ENCODE results near the gene PDHB. TPM values are rescaled to one million over a fixed set of nuclear protein-coding genes. Genes with fewer than 3 reads are reported as not detected.
A peak's percentile ranks its signal among the peaks of the same experiment; 100 is the strongest.
"Not testable (repeated sequence)": the region's sequence is repeated elsewhere in the genome, so short reads cannot be mapped to it uniquely, and the experiment has no call there.

Gene PDHB
- total RNA-seq, 1 donor from 2014 or later: 67.3 TPM

DNA sequence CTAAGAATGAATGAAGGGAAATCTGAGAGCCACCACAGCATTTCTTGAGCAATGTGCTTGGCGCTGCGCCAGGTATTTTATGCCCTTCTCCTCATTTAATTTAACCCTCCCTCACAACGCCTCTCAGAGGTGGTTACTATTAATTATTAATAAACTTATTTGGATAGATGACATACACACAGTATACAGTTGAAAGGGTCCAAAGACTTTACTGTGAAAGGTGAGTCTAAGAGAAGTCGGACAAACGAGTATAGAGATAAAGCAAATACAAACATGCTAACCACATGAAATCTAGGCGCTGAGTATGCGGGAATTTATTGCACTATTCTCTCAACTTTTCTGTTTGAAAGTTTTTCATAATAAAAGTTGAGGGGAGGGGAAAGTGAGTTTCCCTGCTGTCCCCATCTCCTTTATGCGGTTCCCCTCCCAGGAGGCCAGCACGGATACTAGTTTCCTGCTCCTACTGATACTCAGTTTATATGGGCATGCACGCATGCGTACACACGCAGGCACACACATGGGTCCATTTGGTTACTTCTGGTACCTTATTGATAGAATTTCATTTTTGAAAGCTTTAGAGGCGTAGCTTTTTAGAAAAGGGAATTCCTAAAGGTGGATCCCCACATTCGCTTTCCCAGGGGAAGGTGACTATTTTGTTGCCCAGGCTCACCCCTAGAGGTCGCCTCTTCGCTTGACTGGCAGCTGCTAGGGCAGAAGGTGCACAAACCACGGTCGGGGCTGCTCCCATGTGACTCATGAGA is 29.7 kb upstream of the PDHB start:
- no peaks in the 10 kb centered on the region for H3K9me3 Mint-ChIP-seq
- POLR2A ChIA-PET: no interaction called here
- no peak overlapping the region for H3K27ac Mint-ChIP-seq
- H3K4me1 Mint-ChIP-seq: peaks cover 10% of the 10 kb centered on the region
- CTCF ChIA-PET: interaction anchor here (0.8 to 1.3 kb wide), 10 partner anchors 10 to 157 kb away, joined by 3 to 7 read pairs (median 4); partner anchors contain the start of genes ACOX2, HTD2 and RPP14
- TF ChIP-seq, protein P1, sequence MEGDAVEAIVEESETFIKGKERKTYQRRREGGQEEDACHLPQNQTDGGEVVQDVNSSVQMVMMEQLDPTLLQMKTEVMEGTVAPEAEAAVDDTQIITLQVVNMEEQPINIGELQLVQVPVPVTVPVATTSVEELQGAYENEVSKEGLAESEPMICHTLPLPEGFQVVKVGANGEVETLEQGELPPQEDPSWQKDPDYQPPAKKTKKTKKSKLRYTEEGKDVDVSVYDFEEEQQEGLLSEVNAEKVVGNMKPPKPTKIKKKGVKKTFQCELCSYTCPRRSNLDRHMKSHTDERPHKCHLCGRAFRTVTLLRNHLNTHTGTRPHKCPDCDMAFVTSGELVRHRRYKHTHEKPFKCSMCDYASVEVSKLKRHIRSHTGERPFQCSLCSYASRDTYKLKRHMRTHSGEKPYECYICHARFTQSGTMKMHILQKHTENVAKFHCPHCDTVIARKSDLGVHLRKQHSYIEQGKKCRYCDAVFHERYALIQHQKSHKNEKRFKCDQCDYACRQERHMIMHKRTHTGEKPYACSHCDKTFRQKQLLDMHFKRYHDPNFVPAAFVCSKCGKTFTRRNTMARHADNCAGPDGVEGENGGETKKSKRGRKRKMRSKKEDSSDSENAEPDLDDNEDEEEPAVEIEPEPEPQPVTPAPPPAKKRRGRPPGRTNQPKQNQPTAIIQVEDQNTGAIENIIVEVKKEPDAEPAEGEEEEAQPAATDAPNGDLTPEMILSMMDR (IDR thresholded peaks at IDR 0.05): peak; percentile 37
- DNase-seq: peak; percentile 41
- H3K27me3 Mint-ChIP-seq: no peaks in the 10 kb centered on the region
- peak; percentile 96 for ATAC-seq (ENCODE audit: low read depth)
- peak overlapping the region; percentile 47 for H3K4me3 Mint-ChIP-seq
- intact Hi-C loops (cut with micrococcal nuclease): loop anchor here (1.0 kb wide), 5 partner anchors 11 to 157 kb away; partner anchors contain the start of genes HTD2 and RPP14
- no peaks in the 10 kb centered on the region for H3K36me3 Mint-ChIP-seq (ENCODE audit: low read depth)

- Mint-ChIP-seq H3K36me3 (ENCODE audit: low read depth) (no peaks in the 10 kb centered on the region), H3K4me3 (no peak overlapping the region), H3K4me1 (peaks cover 10% of the 10 kb centered on the region), H3K9me3 (no peaks in the 10 kb centered on the region), H3K27me3 (no peaks in the 10 kb centered on the region), H3K27ac (no peak overlapping the region)
- TF ChIP-seq, protein P1 (IDR thresholded peaks at IDR 0.05): no peak
- POLR2A ChIA-PET: no interaction called here
- intact Hi-C loops (cut with micrococcal nuclease): loop anchor here (1.0 kb wide), 5 partner anchors 11 to 157 kb away; partner anchors contain the start of genes HTD2 and RPP14
- DNase-seq (no peak), ATAC-seq (ENCODE audit: low read depth) (no peak)
- CTCF ChIA-PET: interaction anchor here (1.1 kb wide), 1 partner anchor 15 kb away, joined by 3 read pairs; no protein-coding TSS in a partner anchor
These were observed 29.2 kb upstream of the PDHB start for GRCh38 chr3:58462829-58463180.

DNA sequence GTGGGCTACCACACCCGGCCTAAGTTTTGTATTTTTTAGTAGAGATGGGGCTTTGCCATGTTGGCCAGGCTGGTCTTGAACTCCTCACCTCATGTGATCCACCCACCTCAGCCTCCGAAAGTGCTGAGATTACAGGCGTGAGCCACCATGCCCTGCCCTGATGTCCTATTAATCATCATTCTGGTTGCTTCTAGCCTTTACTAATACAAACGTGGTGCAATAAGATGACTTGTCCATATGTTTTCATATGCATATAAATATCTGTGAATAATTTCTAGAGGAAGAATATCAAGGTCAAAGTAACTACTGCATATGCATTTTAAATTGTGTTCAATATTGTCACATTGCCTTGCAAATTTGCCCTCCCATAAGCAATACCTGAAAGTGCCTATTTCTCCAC is 25.5 kb upstream of the PDHB start:
- peaks cover 13% of the 10 kb centered on the region for H3K9me3 Mint-ChIP-seq
- H3K27me3 Mint-ChIP-seq: no peaks in the 10 kb centered on the region
- DNase-seq (no peak), ATAC-seq (ENCODE audit: low read depth) (no peak)
- ChIA-PET CTCF (no interaction called here), POLR2A (no interaction called here)
- H3K4me3 Mint-ChIP-seq: no peak overlapping the region
- H3K4me1 Mint-ChIP-seq: peaks cover 10% of the 10 kb centered on the region
- no peak overlapping the region for H3K27ac Mint-ChIP-seq
- H3K36me3 Mint-ChIP-seq (ENCODE audit: low read depth): peaks cover 12% of the 10 kb centered on the region
- intact Hi-C loops (cut with micrococcal nuclease): no loop called here
- TF ChIP-seq, protein P1 (IDR thresholded peaks at IDR 0.05): no peak

GRCh38 chr3:58452176-58452575 is 18.5 kb upstream of the PDHB start:
- Mint-ChIP-seq H3K27ac (no peak overlapping the region), H3K36me3 (ENCODE audit: low read depth) (peaks cover 12% of the 10 kb centered on the region), H3K27me3 (no peaks in the 10 kb centered on the region), H3K4me1 (peaks cover 2% of the 10 kb centered on the region), H3K9me3 (peaks cover 17% of the 10 kb centered on the region), H3K4me3 (no peak overlapping the region)
- ATAC-seq (ENCODE audit: low read depth): no peak
- TF ChIP-seq, protein P1 (IDR thresholded peaks at IDR 0.05): no peak
- CTCF ChIA-PET: no interaction called here
- POLR2A ChIA-PET: interaction anchor here (0.6 kb wide), 1 partner anchor 70 kb away, joined by 13 read pairs; no protein-coding TSS in a partner anchor
- intact Hi-C loops (cut with micrococcal nuclease): no loop called here
- no peak for DNase-seq

GRCh38 chr3:58441514-58442450 is 8.2 kb upstream of the PDHB start:
- H3K4me3 Mint-ChIP-seq: no peak overlapping the region
- TF ChIP-seq, protein P1 (IDR thresholded peaks at IDR 0.05): no peak
- H3K9me3 Mint-ChIP-seq: no peaks in the 10 kb centered on the region
- DNase-seq (no peak), ATAC-seq (ENCODE audit: low read depth) (no peak)
- H3K36me3 Mint-ChIP-seq (ENCODE audit: low read depth): no peaks in the 10 kb centered on the region
- no peaks in the 10 kb centered on the region for H3K4me1 Mint-ChIP-seq
- ChIA-PET CTCF (no interaction called here), POLR2A (no interaction called here)
- no peaks in the 10 kb centered on the region for H3K27me3 Mint-ChIP-seq
- intact Hi-C loops (cut with micrococcal nuclease): no loop called here
- no peak overlapping the region for H3K27ac Mint-ChIP-seq

GRCh38 chr3:58440996-58441355 is 7.3 kb upstream of the PDHB start:
- H3K27me3 Mint-ChIP-seq; H3K36me3 Mint-ChIP-seq (ENCODE audit: low read depth); H3K4me3 Mint-ChIP-seq; DNase-seq; ATAC-seq (ENCODE audit: low read depth); POLR2A ChIA-PET; CTCF ChIA-PET; H3K4me1 Mint-ChIP-seq; intact Hi-C loops (cut with micrococcal nuclease); H3K27ac Mint-ChIP-seq; H3K9me3 Mint-ChIP-seq: not testable (repeated sequence)

GRCh38 chr3:58437276-58437675 is 3.6 kb upstream of the PDHB start:
- H3K9me3 Mint-ChIP-seq; H3K27me3 Mint-ChIP-seq; DNase-seq; H3K27ac Mint-ChIP-seq; H3K36me3 Mint-ChIP-seq (ENCODE audit: low read depth); POLR2A ChIA-PET; ATAC-seq (ENCODE audit: low read depth); H3K4me3 Mint-ChIP-seq: not testable (repeated sequence)
- CTCF ChIA-PET: interaction anchor here (1.5 to 1.8 kb wide), 2 partner anchors 56 to 131 kb away, joined by 3 to 4 read pairs; partner anchors contain the start of genes HTD2 and RPP14
- intact Hi-C loops (cut with micrococcal nuclease): loop anchor here (10.0 kb wide), 1 partner anchor 682 kb away; the partner anchor contains the start of gene SLMAP
- peaks cover 20% of the 10 kb centered on the region for H3K4me1 Mint-ChIP-seq

Measured in activated B cell treated with CpG ODN at 0.5 μM for 24 hours (primary cell).